ENCODE measurements around the gene ZC3H7A. TPM values are rescaled to one million over a fixed set of nuclear protein-coding genes. Genes with fewer than 3 reads are reported as not detected.

The ZC3H7A gene
- total RNA-seq, 2 experiments from 2014 or later, result 32.1 to 68.6 TPM

- DNase-seq (ENCODE audit: low spot score), result no peak
- H3K9me2 ChIP-seq (ENCODE audit: insufficient read depth, low read length), result no peaks in the 10 kb centered on the region
- TF ChIP-seq CTCF (conservative IDR thresholded peaks at IDR 0.05; ENCODE audit: low read length) (no peak), EZH2phosphoT487 (IDR thresholded peaks at IDR 0.05; ENCODE audit: borderline replicate concordance, low read depth, low read length) (no peak)
- H2AFZ ChIP-seq (ENCODE audit: low read length), result no peak overlapping the region
- no peaks in the 10 kb centered on the region for H3K9me3 ChIP-seq (ENCODE audit: low read length)
- no peak overlapping the region for H3K4me3 ChIP-seq (ENCODE audit: low read depth, low read length, poor library complexity, severe bottlenecking)
- no peak overlapping the region for H3K27ac ChIP-seq (ENCODE audit: low read depth, low read length, poor library complexity, severe bottlenecking)
- peaks cover 79% of the 10 kb centered on the region for H3K36me3 ChIP-seq (ENCODE audit: insufficient read depth, low read length)
- no TSS peak for BruUV-seq (replicated peaks)
- POLR2A ChIA-PET, result interaction anchor here (0.6 to 1.9 kb wide), 5 partner anchors 18 to 229 kb away, joined by 3 to 15 read pairs (median 4); no protein-coding TSS in a partner anchor
- intact Hi-C loops (cut with micrococcal nuclease; ENCODE audit: unreplicated experiment), result no loop called here
- peaks cover 43% of the 10 kb centered on the region for H3K4me1 ChIP-seq (ENCODE audit: insufficient read depth, low read length, poor library complexity, severe bottlenecking)
- no peaks in the 10 kb centered on the region for H3K79me2 ChIP-seq (ENCODE audit: insufficient read depth, low read depth, low read length)
- no peak overlapping the region for H3K4me2 ChIP-seq (ENCODE audit: low read length)
- H4K20me1 ChIP-seq (ENCODE audit: insufficient read depth, low read length), result no peaks in the 10 kb centered on the region
- CTCF ChIA-PET (ENCODE audit: unreplicated experiment), result no interaction called here
These were observed 89.3 kb downstream of the ZC3H7A start for GRCh38 chr16:11707679-11708197.

- ChIA-PET CTCF (ENCODE audit: unreplicated experiment) (no interaction called here), POLR2A (interaction anchor here (0.6 kb wide), 1 partner anchor 216 kb away, joined by 3 read pairs; no protein-coding TSS in a partner anchor)
- Histone ChIP-seq H4K20me1 (ENCODE audit: insufficient read depth, low read length) (no peaks in the 10 kb centered on the region), H3K4me3 (ENCODE audit: low read depth, low read length, poor library complexity, severe bottlenecking) (no peak overlapping the region), H3K4me1 (ENCODE audit: insufficient read depth, low read length, poor library complexity, severe bottlenecking) (peaks cover 29% of the 10 kb centered on the region), H3K79me2 (ENCODE audit: insufficient read depth, low read depth, low read length) (no peaks in the 10 kb centered on the region), H3K9me2 (ENCODE audit: insufficient read depth, low read length) (no peaks in the 10 kb centered on the region), H3K27ac (ENCODE audit: low read depth, low read length, poor library complexity, severe bottlenecking) (no peak overlapping the region), H3K4me2 (ENCODE audit: low read length) (peak overlapping the region; percentile 8; the same call in 1 of the 2 replicates), H3K36me3 (ENCODE audit: insufficient read depth, low read length) (peaks cover 86% of the 10 kb centered on the region), H3K9me3 (ENCODE audit: low read length) (no peaks in the 10 kb centered on the region), H2AFZ (ENCODE audit: low read length) (no peak overlapping the region)
- DNase-seq (ENCODE audit: low spot score), result peak; percentile 45
- intact Hi-C loops (cut with micrococcal nuclease; ENCODE audit: unreplicated experiment), result no loop called here
- BruUV-seq (replicated peaks), result no TSS peak
- TF ChIP-seq EZH2phosphoT487 (IDR thresholded peaks at IDR 0.05; ENCODE audit: borderline replicate concordance, low read depth, low read length) (no peak), CTCF (conservative IDR thresholded peaks at IDR 0.05; ENCODE audit: low read length) (no peak)
These were observed 90.8 kb downstream of the ZC3H7A start for GRCh38 chr16:11706180-11706742.
